ENCODE measurements around the gene SCN3B.

The SCN3B gene

DNA sequence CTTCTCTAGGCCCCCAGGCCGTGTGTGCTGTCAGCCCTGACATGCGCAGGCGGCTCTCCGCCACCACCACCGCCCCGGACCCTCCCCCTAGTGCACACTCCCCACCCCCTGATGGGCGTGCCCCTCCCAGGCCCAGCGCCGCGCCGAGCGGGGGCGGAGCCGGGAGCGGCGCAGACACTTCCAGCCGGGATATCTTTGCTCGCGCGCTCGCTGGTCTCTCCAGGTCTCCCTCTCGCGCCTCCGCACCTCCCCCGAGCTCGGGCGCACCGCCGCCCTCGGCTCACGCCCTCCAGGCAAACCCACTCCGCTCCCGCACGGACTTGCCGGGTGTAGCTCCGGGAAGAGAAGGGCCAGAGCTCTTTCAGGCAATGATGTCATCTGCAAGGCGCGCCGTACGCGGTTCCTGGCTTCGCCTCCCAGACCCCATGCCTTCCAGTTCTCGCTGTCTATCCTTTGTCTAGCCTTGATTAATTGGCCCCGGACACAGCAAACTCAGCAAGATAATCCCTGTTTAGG lies at the start of gene SCN3B:
SCN3B (minus strand) TSS at position 59 of the 516 bp plus-strand sequence. CDS start 823 bp downstream, outside the sequence.
- peak; percentile 10 for DNase-seq (ENCODE audit: extremely low read depth, low read depth)
- TF ChIP-seq, protein P1, sequence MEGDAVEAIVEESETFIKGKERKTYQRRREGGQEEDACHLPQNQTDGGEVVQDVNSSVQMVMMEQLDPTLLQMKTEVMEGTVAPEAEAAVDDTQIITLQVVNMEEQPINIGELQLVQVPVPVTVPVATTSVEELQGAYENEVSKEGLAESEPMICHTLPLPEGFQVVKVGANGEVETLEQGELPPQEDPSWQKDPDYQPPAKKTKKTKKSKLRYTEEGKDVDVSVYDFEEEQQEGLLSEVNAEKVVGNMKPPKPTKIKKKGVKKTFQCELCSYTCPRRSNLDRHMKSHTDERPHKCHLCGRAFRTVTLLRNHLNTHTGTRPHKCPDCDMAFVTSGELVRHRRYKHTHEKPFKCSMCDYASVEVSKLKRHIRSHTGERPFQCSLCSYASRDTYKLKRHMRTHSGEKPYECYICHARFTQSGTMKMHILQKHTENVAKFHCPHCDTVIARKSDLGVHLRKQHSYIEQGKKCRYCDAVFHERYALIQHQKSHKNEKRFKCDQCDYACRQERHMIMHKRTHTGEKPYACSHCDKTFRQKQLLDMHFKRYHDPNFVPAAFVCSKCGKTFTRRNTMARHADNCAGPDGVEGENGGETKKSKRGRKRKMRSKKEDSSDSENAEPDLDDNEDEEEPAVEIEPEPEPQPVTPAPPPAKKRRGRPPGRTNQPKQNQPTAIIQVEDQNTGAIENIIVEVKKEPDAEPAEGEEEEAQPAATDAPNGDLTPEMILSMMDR (IDR thresholded peaks at IDR 0.05; ENCODE audit: low read depth, low read length, missing control alignments), result no peak
- H3K4me3 ChIP-seq (replicated peaks; ENCODE audit: low read depth, low read length), result peak within 1 kb of the TSS; percentile 41

GRCh38 chr11:123702696-123703095 lies 48.3 kb upstream of the SCN3B start:
- no peak overlapping the region for H3K4me3 ChIP-seq (replicated peaks; ENCODE audit: low read depth, low read length)
- TF ChIP-seq, protein P1 (IDR thresholded peaks at IDR 0.05; ENCODE audit: low read depth, low read length, missing control alignments), result no peak
- no peak for DNase-seq (ENCODE audit: extremely low read depth, low read depth)

GRCh38 chr11:123702139-123702538 lies 47.7 kb upstream of the SCN3B start:
- no peak overlapping the region for H3K4me3 ChIP-seq (replicated peaks; ENCODE audit: low read depth, low read length)
- TF ChIP-seq, protein P1 (IDR thresholded peaks at IDR 0.05; ENCODE audit: low read depth, low read length, missing control alignments), result no peak
- no peak for DNase-seq (ENCODE audit: extremely low read depth, low read depth)

DNA sequence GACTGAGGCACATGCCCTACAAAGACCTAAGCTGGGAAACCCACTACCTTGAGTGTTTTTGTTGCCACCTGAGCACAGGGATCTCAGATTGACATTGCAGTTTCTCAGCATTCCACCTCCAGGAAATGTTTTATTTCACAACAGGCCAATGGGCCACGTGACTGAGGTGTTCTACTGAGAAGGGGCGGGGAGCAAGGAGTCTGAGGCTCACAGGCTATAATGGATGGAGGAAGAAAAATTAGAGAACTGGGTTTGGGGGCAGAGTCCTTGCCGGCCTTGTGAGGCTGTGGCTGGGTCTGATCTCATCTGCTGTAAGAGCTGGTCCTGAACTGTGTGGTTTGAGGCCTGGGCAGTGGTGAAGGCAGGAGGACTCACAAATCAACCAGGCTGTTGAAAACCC lies 46.3 kb upstream of the SCN3B start:
- H3K4me3 ChIP-seq (replicated peaks; ENCODE audit: low read depth, low read length), result no peak overlapping the region
- TF ChIP-seq, protein P1 (IDR thresholded peaks at IDR 0.05; ENCODE audit: low read depth, low read length, missing control alignments), result no peak
- no peak for DNase-seq (ENCODE audit: extremely low read depth, low read depth)

DNA sequence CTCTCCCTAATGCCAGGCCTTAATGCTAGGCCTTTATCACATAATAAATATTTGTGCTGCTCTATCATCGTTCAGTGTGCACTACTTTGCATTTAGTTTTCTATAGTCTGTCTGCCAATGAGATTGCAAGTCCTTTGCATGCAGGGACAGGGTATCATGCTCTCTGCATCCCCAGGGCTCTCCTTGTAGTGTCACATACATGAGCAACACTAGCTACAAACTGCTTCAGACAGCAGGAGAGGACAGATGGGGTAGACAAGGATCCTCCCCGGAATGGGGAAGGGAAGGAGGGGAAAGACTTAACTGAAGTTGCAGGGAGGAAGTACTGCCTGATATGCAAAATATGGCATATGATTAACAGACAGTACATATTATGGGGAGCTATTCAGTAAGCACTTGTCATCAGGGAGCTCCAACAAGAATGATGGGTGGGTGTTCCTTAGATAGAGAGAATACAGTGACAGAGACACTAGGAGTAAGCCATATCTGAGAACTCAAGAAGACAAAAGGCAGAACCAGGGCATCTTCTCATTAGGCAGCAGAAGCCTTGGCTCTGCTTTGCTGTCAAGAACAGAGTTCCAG lies 44.2 kb upstream of the SCN3B start:
- TF ChIP-seq, protein P1 (IDR thresholded peaks at IDR 0.05; ENCODE audit: low read depth, low read length, missing control alignments), result no peak

GRCh38 chr11:123696183-123696582 lies 41.8 kb upstream of the SCN3B start:
- DNase-seq (ENCODE audit: extremely low read depth, low read depth), result no peak
- TF ChIP-seq, protein P1 (IDR thresholded peaks at IDR 0.05; ENCODE audit: low read depth, low read length, missing control alignments), result no peak
- no peak overlapping the region for H3K4me3 ChIP-seq (replicated peaks; ENCODE audit: low read depth, low read length)

More for the DNA sequence above, 44.2 kb upstream of the SCN3B start:
- no peak for DNase-seq (ENCODE audit: extremely low read depth, low read depth)
- no peak overlapping the region for H3K4me3 ChIP-seq (replicated peaks; ENCODE audit: low read depth, low read length)

DNA sequence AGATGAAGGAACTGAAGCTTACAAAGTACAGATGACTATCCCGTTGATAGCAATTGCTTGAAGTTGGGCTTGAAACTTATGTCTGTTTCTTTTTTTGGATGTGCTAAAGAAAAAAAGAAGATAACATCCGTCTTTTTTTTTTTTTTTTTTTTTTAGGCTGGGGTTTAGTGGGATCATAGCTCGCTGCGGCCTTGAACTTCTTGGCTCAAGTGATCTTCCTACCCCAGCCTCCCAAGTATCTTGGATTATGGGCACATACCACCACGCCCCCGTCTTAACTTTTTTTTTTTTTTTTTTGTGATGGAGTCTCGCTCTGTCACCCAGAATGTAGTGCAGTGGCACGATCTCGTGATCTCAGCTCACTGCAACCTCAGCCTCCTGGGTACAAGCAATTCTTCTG lies 40.8 kb upstream of the SCN3B start:
- TF ChIP-seq, protein P1 (IDR thresholded peaks at IDR 0.05; ENCODE audit: low read depth, low read length, missing control alignments), result no peak
- no peak overlapping the region for H3K4me3 ChIP-seq (replicated peaks; ENCODE audit: low read depth, low read length)
- no peak for DNase-seq (ENCODE audit: extremely low read depth, low read depth)

All from HFF-Myc (cell line).